ENCODE data around the gene SH2D6. TPM values are rescaled to one million over a fixed set of nuclear protein-coding genes. Genes with fewer than 3 reads are reported as not detected.

SH2D6 gene
- total and polyA plus RNA-seq, 9 of the 15 experiments (the other 6 are each of a cell fraction or from before 2014, with no cell fraction given) = 0.07 to 0.76 (median 0.33) TPM; not detected in 2

DNA sequence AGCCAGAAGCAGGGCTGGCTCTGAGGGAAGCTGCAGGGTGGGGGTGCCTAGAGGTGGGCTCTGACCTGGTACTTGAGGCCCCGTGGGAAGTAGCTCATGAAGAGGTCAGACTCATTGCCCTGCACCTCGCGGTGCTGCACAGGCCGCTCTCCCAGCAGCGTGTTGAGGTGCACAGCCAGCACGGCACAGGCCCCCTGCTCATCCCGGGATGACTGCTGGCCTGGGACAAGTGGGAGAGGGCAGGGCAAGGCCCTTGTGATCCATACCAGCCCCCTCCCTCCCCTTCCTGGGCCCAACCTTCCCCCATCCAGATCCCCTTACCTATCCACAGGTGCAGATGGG, 17.1 kb upstream of the SH2D6 start:
- CTCF ChIA-PET (ENCODE audit: low intra/inter-chr PET ratio) = no interaction called here
- POLR2A ChIA-PET = interaction anchor here (63.9 kb wide), 1 partner anchor 144 kb away, joined by 1576 read pairs; the partner anchor contains the start of gene MAT2A
- H3K79me2 ChIP-seq (ENCODE audit: control insufficient read depth, insufficient read depth, low read length) = no peaks in the 10 kb centered on the region
- peaks cover 0 to 7% of the 10 kb centered on the region in 2 experiments; a peak in 1 of 5 replicates for H3K4me1 ChIP-seq (replicated peaks in 1 of 2; ENCODE audit: control insufficient read depth in 2 of 2, insufficient read depth in 2 of 2, low read length in 2 of 2)
- TF ChIP-seq EP300 (IDR thresholded peaks at IDR 0.05; ENCODE audit: low read length) (no peak), HCFC1 (IDR thresholded peaks at IDR 0.05; ENCODE audit: low read depth, low read length) (no peak), IRF9 (tag; IDR thresholded peaks at IDR 0.05) (no peak), GTF2A2 (tag; IDR thresholded peaks at IDR 0.05) (no peak)
- TF ChIP-seq, protein P1, sequence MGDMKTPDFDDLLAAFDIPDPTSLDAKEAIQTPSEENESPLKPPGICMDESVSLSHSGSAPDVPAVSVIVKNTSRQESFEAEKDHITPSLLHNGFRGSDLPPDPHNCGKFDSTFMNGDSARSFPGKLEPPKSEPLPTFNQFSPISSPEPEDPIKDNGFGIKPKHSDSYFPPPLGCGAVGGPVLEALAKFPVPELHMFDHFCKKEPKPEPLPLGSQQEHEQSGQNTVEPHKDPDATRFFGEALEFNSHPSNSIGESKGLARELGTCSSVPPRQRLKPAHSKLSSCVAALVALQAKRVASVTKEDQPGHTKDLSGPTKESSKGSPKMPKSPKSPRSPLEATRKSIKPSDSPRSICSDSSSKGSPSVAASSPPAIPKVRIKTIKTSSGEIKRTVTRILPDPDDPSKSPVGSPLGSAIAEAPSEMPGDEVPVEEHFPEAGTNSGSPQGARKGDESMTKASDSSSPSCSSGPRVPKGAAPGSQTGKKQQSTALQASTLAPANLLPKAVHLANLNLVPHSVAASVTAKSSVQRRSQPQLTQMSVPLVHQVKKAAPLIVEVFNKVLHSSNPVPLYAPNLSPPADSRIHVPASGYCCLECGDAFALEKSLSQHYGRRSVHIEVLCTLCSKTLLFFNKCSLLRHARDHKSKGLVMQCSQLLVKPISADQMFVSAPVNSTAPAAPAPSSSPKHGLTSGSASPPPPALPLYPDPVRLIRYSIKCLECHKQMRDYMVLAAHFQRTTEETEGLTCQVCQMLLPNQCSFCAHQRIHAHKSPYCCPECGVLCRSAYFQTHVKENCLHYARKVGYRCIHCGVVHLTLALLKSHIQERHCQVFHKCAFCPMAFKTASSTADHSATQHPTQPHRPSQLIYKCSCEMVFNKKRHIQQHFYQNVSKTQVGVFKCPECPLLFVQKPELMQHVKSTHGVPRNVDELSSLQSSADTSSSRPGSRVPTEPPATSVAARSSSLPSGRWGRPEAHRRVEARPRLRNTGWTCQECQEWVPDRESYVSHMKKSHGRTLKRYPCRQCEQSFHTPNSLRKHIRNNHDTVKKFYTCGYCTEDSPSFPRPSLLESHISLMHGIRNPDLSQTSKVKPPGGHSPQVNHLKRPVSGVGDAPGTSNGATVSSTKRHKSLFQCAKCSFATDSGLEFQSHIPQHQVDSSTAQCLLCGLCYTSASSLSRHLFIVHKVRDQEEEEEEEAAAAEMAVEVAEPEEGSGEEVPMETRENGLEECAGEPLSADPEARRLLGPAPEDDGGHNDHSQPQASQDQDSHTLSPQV (IDR thresholded peaks at IDR 0.05) = no peak
- peaks cover 2% of the 10 kb centered on the region; the same call in 1 of the 3 replicates for H3K36me3 ChIP-seq (ENCODE audit: control insufficient read depth, insufficient read depth, low read length)
- H3K9me1 ChIP-seq (ENCODE audit: control insufficient read depth, insufficient read depth, low read length) = no peaks in the 10 kb centered on the region
- no peak overlapping the region for H3K27ac ChIP-seq (ENCODE audit: extremely low read depth, low read depth, low read length)
- H2AFZ ChIP-seq (ENCODE audit: low read depth, low read length) = no peak overlapping the region
- H3K9ac ChIP-seq (ENCODE audit: insufficient read depth in 1 of 2, low read depth in 2 of 2, low read length in 2 of 2) = no peak overlapping the region
- no peaks in the 10 kb centered on the region for H3K27me3 ChIP-seq (ENCODE audit: control insufficient read depth in 2 of 2, insufficient read depth in 2 of 2, low read length in 2 of 2)
- no peaks in the 10 kb centered on the region for H4K20me1 ChIP-seq (replicated peaks; ENCODE audit: control insufficient read depth, insufficient read depth, low read length)
- ATAC-seq = no peak
- WGBS (ENCODE audit: insufficient coverage, low coverage, missing lambda C conversion rate) = 72% methylated on average over 6 of the region's 7 CpGs
- no peak overlapping the region for H3K4me3 ChIP-seq
- in situ Hi-C loops (cut with MboI) = no loop called here
- no peak for FAIRE-seq
- intact Hi-C loops (cut with micrococcal nuclease) = no loop called here
- H3K9me3 ChIP-seq (replicated peaks; ENCODE audit: control insufficient read depth, insufficient read depth, low read depth, low read length) = no peaks in the 10 kb centered on the region; the same call in 1 of the 2 replicates
- no peak overlapping the region for H3K4me2 ChIP-seq (ENCODE audit: insufficient read depth, low read length)
- no peak for DNase-seq (ENCODE audit: extremely low read depth in 1 of 4, low spot score in 3 of 4)
- no TSS peak for BruUV-seq (replicated peaks)

Measured in K562 (cell line).